ENCODE measurements around the gene KPTN.

GRCh38 chr19:47447470-47448359, 36.3 kb downstream of the KPTN start:
- no peak for TF ChIP-seq SP1 (IDR thresholded peaks at IDR 0.05; ENCODE audit: low read depth)
- no peak for TF ChIP-seq EZH2phosphoT487 (IDR thresholded peaks at IDR 0.05; ENCODE audit: borderline replicate concordance)
- no peak for TF ChIP-seq CTCF (IDR thresholded peaks at IDR 0.05 in 2 of 3, conservative IDR thresholded peaks at IDR 0.05 in 1 of 3; ENCODE audit: borderline replicate concordance in 1 of 3, insufficient read depth in 1 of 3, low read depth in 2 of 3, low read length in 2 of 3)
- no peak for TF ChIP-seq POLR2A (IDR thresholded peaks at IDR 0.05; ENCODE audit: borderline replicate concordance, extremely low read depth, insufficient read depth, insufficient read length)

All from HCT116 (cell line).